K562 (cell line): ENCODE measurements around the gene FRMPD4. TPM values are rescaled to one million over a fixed set of nuclear protein-coding genes. Genes with fewer than 3 reads are reported as not detected.

Experiments
- ATAC-seq: fragments of 200-7000 bp; cut with Tn5 transposase; 3 replicates; pipeline ENCODE4 v1.9.1; 2020; ENCODE audit warnings: moderate library complexity
- BruUV-seq: library from RNA; stranded (reverse); fragments of 400-500 nt; replicated peaks from 2 replicates; lab custom pipeline; 2021; lab: Mats Ljungman, UMichigan
- CTCF ChIA-PET: fragments of 300-600 bp; formaldehyde crosslinking; extraction: SDS; loops from one replicate; lab custom pipeline; 2021; ENCODE audit warnings: low intra/inter-chr PET ratio; lab: Yijun Ruan, JAX
- POLR2A ChIA-PET: fragments of 300-600, 350-650 bp; sonication (Branson Sonifier 250); formaldehyde crosslinking; extraction: SDS; loops from one replicate; lab custom pipeline; 2021; ENCODE audit warnings: antibody characterized with exemption, inconsistent platforms; lab: Yijun Ruan, JAX
- DNase-seq, 4 experiments: peaks; one replicate each; pipeline versions ENCODE4 v3.0.0 to v3.0.0-alpha.2; 2011 to 2018; ENCODE audit warnings: low spot score in 3 of 4, mixed read lengths in 3 of 4; ENCODE audit errors: extremely low read depth in 1 of 4
- FAIRE-seq: peaks from 2 replicates; lab custom pipeline; 2011; peaks lifted over from hg19 to GRCh38; lab: Jason Lieb, UNC
- H2AFZ ChIP-seq: 2 replicates; pipeline ENCODE4 v1.6.0; 2011; ENCODE audit warnings: low read depth, low read length, control low read depth, inconsistent platforms
- H3K27ac ChIP-seq: fragments of 200-600 bp; 3 replicates; pipeline ENCODE4 v1.8.0; 2011; ENCODE audit warnings: low read depth, mild to moderate bottlenecking, control low read depth, inconsistent platforms, low read length, moderate library complexity, mixed read lengths; ENCODE audit errors: extremely low read depth
- H3K27me3 ChIP-seq, 2 experiments: fragments of 300-600 bp in 1 of 2; 2 replicates in 1 of 2; 3 replicates in 1 of 2; pipeline versions ENCODE4 v1.6.0 to v1.8.0; 2011; ENCODE audit warnings: inconsistent platforms in 2 of 2, low read length in 2 of 2, mild to moderate bottlenecking in 1 of 2, mixed read lengths in 1 of 2, moderate library complexity in 1 of 2; ENCODE audit not compliant: control insufficient read depth in 2 of 2, insufficient read depth in 2 of 2
- H3K36me3 ChIP-seq: fragments of 300-600 bp; 3 replicates; pipeline ENCODE4 v1.8.0; 2011; ENCODE audit warnings: mild to moderate bottlenecking, low read length, inconsistent platforms; ENCODE audit not compliant: control insufficient read depth, insufficient read depth
- H3K4me1 ChIP-seq, 2 experiments: fragments of 200-600 bp in 1 of 2; replicated peaks in 1 of 2; 2 replicates in 1 of 2; 3 replicates in 1 of 2; pipeline versions ENCODE4 v1.5.1 to v1.8.0; 2011; ENCODE audit warnings: inconsistent platforms in 2 of 2, low read length in 2 of 2, mild to moderate bottlenecking in 1 of 2, mixed read lengths in 1 of 2, moderate library complexity in 1 of 2; ENCODE audit not compliant: control insufficient read depth in 2 of 2, insufficient read depth in 2 of 2
- H3K4me2 ChIP-seq: 2 replicates; pipeline ENCODE4 v1.6.1; 2011; ENCODE audit warnings: low read length, control low read depth, inconsistent platforms, mixed read lengths; ENCODE audit not compliant: insufficient read depth
- H3K4me3 ChIP-seq: fragments of 200-600 bp; sonication (generic), shearing (Covaris generic); 2 replicates; pipeline ENCODE4 v1.5.1; 2016; ENCODE audit warnings: control low read depth, inconsistent platforms
- H3K79me2 ChIP-seq: fragments of 200-600 bp; 3 replicates; pipeline ENCODE4 v1.8.0; 2011; ENCODE audit warnings: low read length, inconsistent platforms; ENCODE audit not compliant: control insufficient read depth, insufficient read depth
- H3K9ac ChIP-seq, 2 experiments: 2 replicates each; pipeline versions ENCODE4 v1.6.0 to v1.6.1; 2011; ENCODE audit warnings: low read depth in 2 of 2, low read length in 2 of 2, control low read depth in 1 of 2, inconsistent platforms in 1 of 2, mild to moderate bottlenecking in 1 of 2, mixed read lengths in 1 of 2; ENCODE audit not compliant: insufficient read depth in 1 of 2
- H3K9me1 ChIP-seq: one replicate; pipeline ENCODE4 v1.6.0; 2011; ENCODE audit warnings: inconsistent platforms, mild to moderate bottlenecking, low read length, moderate library complexity; ENCODE audit not compliant: control insufficient read depth, insufficient read depth
- H3K9me3 ChIP-seq: replicated peaks from 2 replicates; pipeline ENCODE4 v1.5.1; 2011; ENCODE audit warnings: low read depth, low read length, inconsistent platforms; ENCODE audit not compliant: control insufficient read depth, insufficient read depth
- H4K20me1 ChIP-seq: replicated peaks from 2 replicates; pipeline ENCODE4 v1.6.1; 2011; ENCODE audit warnings: low read length, inconsistent platforms, mixed read lengths; ENCODE audit not compliant: control insufficient read depth, insufficient read depth
- IRF1 ChIP-seq: sonication (generic); formaldehyde crosslinking; IDR thresholded peaks from 2 replicates; pipeline ENCODE4 v1.8.0; 2022; ENCODE audit warnings: missing genetic modification reagents, mild to moderate bottlenecking, borderline replicate concordance
- NFATC3 ChIP-seq: fragments of 450-650 bp; IDR thresholded peaks from 2 replicates; pipeline ENCODE4 v1.6.1; 2017; ENCODE audit warnings: mild to moderate bottlenecking
- PRPF4 ChIP-seq: fragments of 200-400 bp; formaldehyde crosslinking; IDR thresholded peaks from one replicate; pipeline ENCODE4 v1.6.1; 2017; ENCODE audit warnings: low read length, low read depth, mild to moderate bottlenecking; ENCODE audit not compliant: insufficient read depth, poor library complexity, severe bottlenecking
- SP1 ChIP-seq: sonication (generic); formaldehyde crosslinking; IDR thresholded peaks from 2 replicates; pipeline ENCODE4 v1.8.1; 2022; ENCODE audit warnings: mild to moderate bottlenecking, missing genetic modification reagents
- SRSF3 ChIP-seq: fragments of 200-400 bp; formaldehyde crosslinking; IDR thresholded peaks from 2 replicates; pipeline ENCODE4 v1.6.1; 2016; ENCODE audit warnings: mild to moderate bottlenecking, low read length, moderate library complexity; ENCODE audit not compliant: insufficient read depth
- ZFP30 ChIP-seq: fragments of 250-450 bp; sonication (Bioruptor Pico); IDR thresholded peaks from 2 replicates; pipeline ENCODE4 v1.8.0; 2022; ENCODE audit warnings: moderate library complexity, mild to moderate bottlenecking, inconsistent platforms, borderline replicate concordance
- ZNF165 ChIP-seq: fragments of 250-450 bp; sonication (Bioruptor Pico); IDR thresholded peaks from 2 replicates; pipeline ENCODE4 v1.4.0; 2020; ENCODE audit warnings: borderline replicate concordance
- ZNF444 ChIP-seq: fragments of 250-450 bp; sonication (Bioruptor Pico); IDR thresholded peaks from 2 replicates; pipeline ENCODE4 v1.4.0; 2020; ENCODE audit warnings: mild to moderate bottlenecking, moderate library complexity
- ZNF785 ChIP-seq: fragments of 250-450 bp; sonication (Bioruptor Pico); IDR thresholded peaks from 2 replicates; pipeline ENCODE4 v1.4.0; 2020; ENCODE audit warnings: mild to moderate bottlenecking
- ZNF79 ChIP-seq: fragments of 250-450 bp; sonication (Bioruptor Pico); IDR thresholded peaks from 2 replicates; pipeline ENCODE4 v1.4.0; 2020; ENCODE audit warnings: low read depth, mild to moderate bottlenecking, moderate library complexity
- WGBS: fragments of 100-300 bp; shearing (Covaris generic); methylation state at CpG from one replicate; pipeline ENCODE4 v1.1.6; 2016; ENCODE audit warnings: low coverage, mixed read lengths; ENCODE audit not compliant: insufficient coverage; ENCODE audit errors: missing lambda C conversion rate; 5-methylcytosine and 5-hydroxymethylcytosine counted together
- in situ Hi-C: fragments of 300-500 bp; cut with MboI; formaldehyde crosslinking; loops from 4 replicates; pipeline ENCODE4 v1.15.0; 2018; ENCODE audit warnings: inconsistent platforms, mixed read lengths
- intact Hi-C: fragments of 100-400 bp; cut with micrococcal nuclease; formaldehyde crosslinking; loops from 2 replicates; pipeline ENCODE4 v1.14.2; 2022
- polyA plus RNA-seq, 8 experiments: library from polyadenylated mRNA; depleted of rRNA in 4 of 8; stranded (reverse) in 5 of 8; unstranded in 3 of 8; fragments of >200 nt; fragmentation: Nextera tagmentation in 2 of 8; fragmentation: Illumina TruSeq in 1 of 8; extraction: Ambion mirVana in 2 of 8; extraction: Trizol in 1 of 8; gene quantifications; 2 replicates each; pipeline versions ENCODE4 v1.2.1 to v1.2.3, GENCODE V29; 2011 to 2014; ENCODE audit warnings: inconsistent platforms in 1 of 8, missing spikeins in 1 of 8
- total RNA-seq, 7 experiments: library from RNA; depleted of rRNA in 6 of 7; stranded (reverse); fragments of >200 nt in 6 of 7; fragmentation: Illumina TruSeq in 2 of 7; extraction: Trizol in 2 of 7; gene quantifications; 2 replicates each; pipeline versions ENCODE4 v1.2.1 to v1.2.3, GENCODE V29; 2011 to 2021; ENCODE audit warnings: low replicate concordance in 1 of 7
- TF ChIP-seq, protein P1 (sequence below): sonication (generic); formaldehyde crosslinking; IDR thresholded peaks from 2 replicates; pipeline ENCODE4 v1.8.0; 2023; ENCODE audit warnings: mild to moderate bottlenecking, missing genetic modification reagents

FRMPD4 gene
- total and polyA plus RNA-seq, 9 of the 15 experiments (the other 6 are each of a cell fraction or from before 2014, with no cell fraction given), result not detected

DNA sequence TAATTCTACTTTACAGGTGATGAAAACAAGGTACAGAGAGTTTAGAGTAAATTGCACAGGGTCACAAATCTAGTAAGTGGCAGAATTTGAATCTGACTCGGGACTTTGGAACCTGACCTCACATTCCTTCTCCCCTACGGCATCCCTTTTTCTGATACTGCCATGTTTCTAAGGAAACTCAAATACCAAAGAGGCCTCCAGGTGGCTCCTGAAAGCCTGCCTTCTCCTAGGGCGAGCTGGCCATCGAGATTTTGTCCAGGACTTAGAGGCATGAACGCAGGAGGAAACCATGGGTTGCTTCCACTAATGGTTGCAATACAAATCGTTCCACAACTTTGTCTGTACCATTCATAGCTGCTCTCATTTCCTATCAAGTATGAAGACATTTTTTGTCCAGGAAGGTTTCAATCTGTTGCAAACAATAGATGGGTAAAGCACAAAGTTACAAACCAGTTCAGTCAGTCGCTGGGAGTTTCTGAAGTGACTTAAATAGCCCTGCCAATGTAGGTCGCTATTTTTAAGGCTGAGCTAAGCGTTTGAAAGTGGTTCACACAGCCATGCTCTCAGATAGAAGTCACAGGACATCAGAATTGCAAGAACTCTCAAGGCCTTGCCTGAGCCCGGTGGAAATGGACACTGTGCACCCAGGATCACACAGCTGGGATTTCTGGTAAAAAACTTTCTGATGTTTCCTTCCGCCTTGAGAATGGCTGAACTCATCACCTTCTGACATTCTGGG lies 356.3 kb downstream of the FRMPD4 start:
- DNase-seq (no peak), ATAC-seq (no peak), FAIRE-seq (no peak)
- Histone ChIP-seq H3K4me3 (no peak overlapping the region), H3K9me1 (no peaks in the 10 kb centered on the region), H3K4me1 (no peaks in the 10 kb centered on the region)
- intact Hi-C loops (no loop called here), in situ Hi-C loops (no loop called here)
- BruUV-seq, result no TSS peak
- 2% methylated on average over 10 of the region's 11 CpGs for WGBS
- TF ChIP-seq ZNF785 (CRISPR knock-in tag) (no peak), ZNF79 (CRISPR knock-in tag) (no peak), PRPF4 (no peak), ZNF165 (CRISPR knock-in tag) (no peak), SP1 (CRISPR knock-in tag) (no peak)
- TF ChIP-seq, all 486 proteins: peak for 0
- Histone ChIP-seq H3K36me3 (no peaks in the 10 kb centered on the region), H4K20me1 (no peaks in the 10 kb centered on the region), H3K79me2 (no peaks in the 10 kb centered on the region), H2AFZ (no peak overlapping the region), H3K4me2 (no peak overlapping the region), H3K9ac (no peak overlapping the region), H3K27ac (no peak overlapping the region), H3K27me3 (no peaks in the 10 kb centered on the region), H3K9me3 (no peaks in the 10 kb centered on the region)
- POLR2A ChIA-PET, result no interaction called here
- CTCF ChIA-PET, result no interaction called here

DNA sequence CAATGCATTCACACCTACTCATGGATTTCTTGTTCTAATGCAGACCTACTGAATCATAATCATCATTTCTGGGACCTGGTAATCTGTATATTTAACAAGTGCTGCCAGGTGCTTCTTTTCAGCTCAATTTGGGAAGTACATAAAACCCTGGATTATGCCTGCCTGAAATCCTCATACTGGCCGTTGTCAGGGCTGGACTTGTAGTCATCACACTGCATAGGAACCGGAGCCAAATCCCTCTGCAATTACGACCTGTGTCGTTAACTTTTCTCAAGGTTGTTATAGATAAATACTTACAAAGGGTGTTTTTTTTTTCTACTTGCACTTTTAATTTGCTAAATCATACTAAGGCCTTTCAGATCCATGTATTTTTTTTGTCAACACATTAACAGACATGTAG lies 358.1 kb downstream of the FRMPD4 start:
- Histone ChIP-seq H4K20me1 (no peaks in the 10 kb centered on the region), H3K4me1 (no peaks in the 10 kb centered on the region), H3K9me3 (no peaks in the 10 kb centered on the region), H3K79me2 (no peaks in the 10 kb centered on the region), H3K9me1 (no peaks in the 10 kb centered on the region), H3K27ac (no peak overlapping the region), H3K4me3 (no peak overlapping the region), H3K27me3 (no peaks in the 10 kb centered on the region), H3K36me3 (no peaks in the 10 kb centered on the region), H3K4me2 (no peak overlapping the region), H2AFZ (no peak overlapping the region), H3K9ac (no peak overlapping the region)
- no peak for ATAC-seq
- 0% methylated on average over 3 of the region's 4 CpGs for WGBS
- ChIA-PET CTCF (no interaction called here), POLR2A (interaction anchor here (0.7 kb wide), 1 partner anchor 30 kb away, joined by 3 read pairs; no protein-coding TSS in a partner anchor)
- no peak for DNase-seq
- intact Hi-C loops, result loop anchor here (2.0 kb wide), 1 partner anchor 204 kb away; no protein-coding TSS in a partner anchor
- in situ Hi-C loops, result no loop called here
- BruUV-seq, result no TSS peak
- no peak for FAIRE-seq
- TF ChIP-seq ZNF444 (no peak), IRF1 (CRISPR knock-in tag) (no peak), SRSF3 (no peak), NFATC3 (no peak), ZFP30 (no peak)
- TF ChIP-seq, protein P1, sequence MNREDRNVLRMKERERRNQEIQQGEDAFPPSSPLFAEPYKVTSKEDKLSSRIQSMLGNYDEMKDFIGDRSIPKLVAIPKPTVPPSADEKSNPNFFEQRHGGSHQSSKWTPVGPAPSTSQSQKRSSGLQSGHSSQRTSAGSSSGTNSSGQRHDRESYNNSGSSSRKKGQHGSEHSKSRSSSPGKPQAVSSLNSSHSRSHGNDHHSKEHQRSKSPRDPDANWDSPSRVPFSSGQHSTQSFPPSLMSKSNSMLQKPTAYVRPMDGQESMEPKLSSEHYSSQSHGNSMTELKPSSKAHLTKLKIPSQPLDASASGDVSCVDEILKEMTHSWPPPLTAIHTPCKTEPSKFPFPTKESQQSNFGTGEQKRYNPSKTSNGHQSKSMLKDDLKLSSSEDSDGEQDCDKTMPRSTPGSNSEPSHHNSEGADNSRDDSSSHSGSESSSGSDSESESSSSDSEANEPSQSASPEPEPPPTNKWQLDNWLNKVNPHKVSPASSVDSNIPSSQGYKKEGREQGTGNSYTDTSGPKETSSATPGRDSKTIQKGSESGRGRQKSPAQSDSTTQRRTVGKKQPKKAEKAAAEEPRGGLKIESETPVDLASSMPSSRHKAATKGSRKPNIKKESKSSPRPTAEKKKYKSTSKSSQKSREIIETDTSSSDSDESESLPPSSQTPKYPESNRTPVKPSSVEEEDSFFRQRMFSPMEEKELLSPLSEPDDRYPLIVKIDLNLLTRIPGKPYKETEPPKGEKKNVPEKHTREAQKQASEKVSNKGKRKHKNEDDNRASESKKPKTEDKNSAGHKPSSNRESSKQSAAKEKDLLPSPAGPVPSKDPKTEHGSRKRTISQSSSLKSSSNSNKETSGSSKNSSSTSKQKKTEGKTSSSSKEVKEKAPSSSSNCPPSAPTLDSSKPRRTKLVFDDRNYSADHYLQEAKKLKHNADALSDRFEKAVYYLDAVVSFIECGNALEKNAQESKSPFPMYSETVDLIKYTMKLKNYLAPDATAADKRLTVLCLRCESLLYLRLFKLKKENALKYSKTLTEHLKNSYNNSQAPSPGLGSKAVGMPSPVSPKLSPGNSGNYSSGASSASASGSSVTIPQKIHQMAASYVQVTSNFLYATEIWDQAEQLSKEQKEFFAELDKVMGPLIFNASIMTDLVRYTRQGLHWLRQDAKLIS (CRISPR knock-in tag), result no peak
